Keratinocyte (primary cell): Measurements from ENCODE around the gene RERE. TPM values are rescaled to one million over a fixed set of nuclear protein-coding genes. Genes with fewer than 3 reads are reported as not detected.

Source experiments
- DNase-seq: peaks from one replicate; pipeline ENCODE4 v3.0.0-alpha.2; 2011; ENCODE audit warnings: low read depth, missing footprints, low spot score
- FAIRE-seq: peaks from 2 replicates; lab custom pipeline; 2011; peaks lifted over from hg19 to GRCh38; lab: Jason Lieb, UNC
- H2AFZ ChIP-seq: 2 replicates; pipeline ENCODE4 v1.6.0; 2012; ENCODE audit warnings: low read length, control low read depth, inconsistent platforms; ENCODE audit not compliant: control insufficient read depth
- H3K27ac ChIP-seq: 2 replicates; pipeline ENCODE4 v1.5.1; 2011; ENCODE audit warnings: low read length; ENCODE audit not compliant: control insufficient read depth, insufficient read depth
- H3K27me3 ChIP-seq: 3 replicates; pipeline ENCODE4 v1.6.0; 2011; ENCODE audit warnings: low read length; ENCODE audit not compliant: control insufficient read depth, insufficient read depth; ENCODE audit errors: extremely low read depth
- H3K36me3 ChIP-seq, 2 experiments: 2 replicates in 1 of 2; 3 replicates in 1 of 2; pipeline ENCODE4 v1.5.1; 2011; ENCODE audit warnings: low read length in 2 of 2, mild to moderate bottlenecking in 1 of 2; ENCODE audit not compliant: control insufficient read depth in 2 of 2, insufficient read depth in 2 of 2; ENCODE audit errors: extremely low read depth in 1 of 2
- H3K4me1 ChIP-seq: 3 replicates; pipeline ENCODE4 v1.5.1; 2011; ENCODE audit warnings: low read length; ENCODE audit not compliant: control insufficient read depth, insufficient read depth; ENCODE audit errors: extremely low read depth
- H3K4me2 ChIP-seq: 3 replicates; pipeline ENCODE4 v1.6.0; 2011; ENCODE audit warnings: low read depth, low read length; ENCODE audit not compliant: control insufficient read depth, insufficient read depth; ENCODE audit errors: extremely low read depth
- H3K4me3 ChIP-seq, 3 experiments: fragments of 200-600 bp in 1 of 3; sonication (generic) in 1 of 3; 2 replicates in 2 of 3; 3 replicates in 1 of 3; pipeline ENCODE4 v1.5.1; 2011 to 2016; ENCODE audit warnings: low read length in 3 of 3, mild to moderate bottlenecking in 3 of 3, control low read depth in 2 of 3, inconsistent platforms in 1 of 3, low read depth in 1 of 3, mixed read lengths in 1 of 3, mixed run types in 1 of 3, moderate library complexity in 1 of 3; ENCODE audit not compliant: control insufficient read depth in 2 of 3, insufficient read depth in 2 of 3; ENCODE audit errors: extremely low read depth in 1 of 3
- H3K79me2 ChIP-seq: 2 replicates; pipeline ENCODE4 v1.6.0; 2012; ENCODE audit warnings: low read length; ENCODE audit not compliant: control insufficient read depth, insufficient read depth
- H3K9ac ChIP-seq: 3 replicates; pipeline ENCODE4 v1.6.0; 2011; ENCODE audit warnings: low read length; ENCODE audit not compliant: control insufficient read depth, insufficient read depth; ENCODE audit errors: extremely low read depth
- H3K9me1 ChIP-seq: 3 replicates; pipeline ENCODE4 v1.6.0; 2011; ENCODE audit warnings: low read length; ENCODE audit not compliant: control insufficient read depth, insufficient read depth; ENCODE audit errors: extremely low read depth
- H3K9me3 ChIP-seq: 2 replicates; pipeline ENCODE4 v1.5.1; 2012; ENCODE audit warnings: low read depth, low read length; ENCODE audit not compliant: control insufficient read depth
- H4K20me1 ChIP-seq: 3 replicates; pipeline ENCODE4 v1.6.0; 2011; ENCODE audit warnings: low read length; ENCODE audit not compliant: control insufficient read depth, insufficient read depth; ENCODE audit errors: extremely low read depth
- CTCF ChIP-seq, 3 experiments: IDR thresholded peaks in 1 of 3; conservative IDR thresholded peaks in 1 of 3; optimal IDR thresholded peaks in 1 of 3; 2 replicates in 2 of 3; 3 replicates in 1 of 3; pipeline versions ENCODE3 to v1.5.1; 2011; ENCODE audit warnings: low read length in 3 of 3, mild to moderate bottlenecking in 3 of 3, moderate library complexity in 2 of 3, control low read depth in 1 of 3, inconsistent platforms in 1 of 3; ENCODE audit not compliant: insufficient read depth in 2 of 3; ENCODE audit errors: extremely low read depth in 1 of 3
- EZH2 ChIP-seq: IDR thresholded peaks from one replicate; pipeline ENCODE4 v1.6.1; 2012; ENCODE audit warnings: inconsistent platforms, mild to moderate bottlenecking, low read length, moderate library complexity
- dilution Hi-C: fragments of 300-500 bp; cut with MboI; formaldehyde crosslinking; loops from one replicate; pipeline ENCODE4 v1.7.0; 2020; ENCODE audit warnings: low sequenced_read_pairs; ENCODE audit not compliant: extremely low pct_ligation_motif_present
- polyA plus RNA-seq, 5 experiments: library from polyadenylated mRNA; depleted of rRNA in 3 of 5; stranded (reverse) in 3 of 5; stranded (forward) in 1 of 5; unstranded in 1 of 5; fragments of >200 nt; gene quantifications; 1 replicate in 1 of 5; 2 replicates in 3 of 5; 3 replicates in 1 of 5; pipeline versions ENCODE4 v1.2.1 to v1.2.3, GENCODE V29; 2011 to 2012; ENCODE audit warnings: missing spikeins in 2 of 5, low read depth in 1 of 5, low replicate concordance in 1 of 5

RERE gene
- polyA plus RNA-seq, 1 donor (not counting 4 experiments of a cell fraction or from before 2014, with no cell fraction given), result 3.8 TPM

GRCh38 chr1:8689431-8690252 lies 127.8 kb downstream of the RERE start:
- no peak overlapping the region for H3K4me2 ChIP-seq
- H3K27me3 ChIP-seq, result no peaks in the 10 kb centered on the region
- H3K4me1 ChIP-seq, result no peaks in the 10 kb centered on the region
- no peaks in the 10 kb centered on the region for H3K9me1 ChIP-seq
- H3K36me3 ChIP-seq, result no peaks in the 10 kb centered on the region
- FAIRE-seq (no peak), DNase-seq (no peak)
- no peak overlapping the region for H2AFZ ChIP-seq
- no peaks in the 10 kb centered on the region for H4K20me1 ChIP-seq
- H3K27ac ChIP-seq, result no peak overlapping the region
- TF ChIP-seq EZH2 (no peak), CTCF (optimal IDR thresholded peaks at IDR 0.05 in 1 of 3, IDR thresholded peaks at IDR 0.05 in 1 of 3, conservative IDR thresholded peaks at IDR 0.05 in 1 of 3; ENCODE audit: extremely low read depth in 1 of 3, insufficient read depth in 2 of 3, low read length in 3 of 3) (no peak)
- dilution Hi-C loops, result no loop called here
- no peak overlapping the region for H3K4me3 ChIP-seq
- H3K79me2 ChIP-seq, result peaks cover 10% of the 10 kb centered on the region
- H3K9ac ChIP-seq, result no peak overlapping the region
- H3K9me3 ChIP-seq, result no peaks in the 10 kb centered on the region

- no peak overlapping the region for H2AFZ ChIP-seq
- H3K36me3 ChIP-seq, result no peaks in the 10 kb centered on the region
- no peak overlapping the region for H3K9ac ChIP-seq
- peaks cover 4% of the 10 kb centered on the region for H3K79me2 ChIP-seq
- H3K4me1 ChIP-seq, result peaks cover 5% of the 10 kb centered on the region
- H3K27me3 ChIP-seq, result no peaks in the 10 kb centered on the region
- H3K4me2 ChIP-seq, result no peak overlapping the region
- no peaks in the 10 kb centered on the region for H4K20me1 ChIP-seq
- dilution Hi-C loops, result no loop called here
- DNase-seq (no peak), FAIRE-seq (no peak)
- H3K27ac ChIP-seq, result no peak overlapping the region
- no peaks in the 10 kb centered on the region for H3K9me1 ChIP-seq
- no peak for TF ChIP-seq CTCF (optimal IDR thresholded peaks at IDR 0.05 in 1 of 3, IDR thresholded peaks at IDR 0.05 in 1 of 3, conservative IDR thresholded peaks at IDR 0.05 in 1 of 3; ENCODE audit: extremely low read depth in 1 of 3, insufficient read depth in 2 of 3, low read length in 3 of 3)
- TF ChIP-seq EZH2, result no peak
- H3K9me3 ChIP-seq, result no peaks in the 10 kb centered on the region
- H3K4me3 ChIP-seq, result no peak overlapping the region
Measured at GRCh38 chr1:8687538-8687937, 129.9 kb downstream of the RERE start.
